Measurements from ENCODE around the gene PTDSS2.
"Not testable (repeated sequence)": the region's sequence is repeated elsewhere in the genome, so short reads cannot be mapped to it uniquely, and the experiment has no call there.

PTDSS2 gene

GRCh38 chr11:503179-503981 lies 53.3 kb downstream of the PTDSS2 start:
- DNase-seq (ENCODE audit: low read depth in 1 of 2, low spot score in 1 of 2), result no peak

- no peak for DNase-seq (ENCODE audit: low read depth in 1 of 2, low spot score in 1 of 2)
Observed at GRCh38 chr11:504053-504993, 54.2 kb downstream of the PTDSS2 start.

- no peak for DNase-seq (ENCODE audit: low read depth in 1 of 2, low spot score in 1 of 2)
Observed at GRCh38 chr11:504994-505344, 54.9 kb downstream of the PTDSS2 start.

- peak; percentile 93 to 95 for DNase-seq (ENCODE audit: low read depth in 1 of 2, low spot score in 1 of 2)
Observed at GRCh38 chr11:506238-506994, 56.3 kb downstream of the PTDSS2 start.

- peak; percentile 99 to 100 for DNase-seq (ENCODE audit: low read depth in 1 of 2, low spot score in 1 of 2)
Observed at GRCh38 chr11:506995-507726, 57.1 kb downstream of the PTDSS2 start, which contains the start of gene RNH1. TSS of gene RNH1 (minus strand) at chr11:507242. CDS start at chr11:502162, 5,080 bp downstream.

- DNase-seq (ENCODE audit: low read depth in 1 of 2, low spot score in 1 of 2), result no peak
Observed at GRCh38 chr11:507727-508515, 57.8 kb downstream of the PTDSS2 start.

- DNase-seq (ENCODE audit: low read depth in 1 of 2, low spot score in 1 of 2), result no peak
Observed at GRCh38 chr11:508956-509355, 58.9 kb downstream of the PTDSS2 start.

GRCh38 chr11:512761-513595 lies 62.9 kb downstream of the PTDSS2 start:
- no peak for DNase-seq (ENCODE audit: low read depth in 1 of 2, low spot score in 1 of 2)

- no peak for DNase-seq (ENCODE audit: low read depth in 1 of 2, low spot score in 1 of 2)
Observed at GRCh38 chr11:514606-515005, 64.5 kb downstream of the PTDSS2 start.

- no peak for DNase-seq (ENCODE audit: low read depth in 1 of 2, low spot score in 1 of 2)
Observed at GRCh38 chr11:515131-515530, 65.1 kb downstream of the PTDSS2 start.

GRCh38 chr11:516400-516799 lies 66.3 kb downstream of the PTDSS2 start:
- DNase-seq (ENCODE audit: low read depth in 1 of 2, low spot score in 1 of 2), result no peak

- not testable (repeated sequence) for DNase-seq (ENCODE audit: low read depth in 1 of 2, low spot score in 1 of 2)
Observed at GRCh38 chr11:516918-517685, 67.0 kb downstream of the PTDSS2 start.

- peak; percentile 85 for DNase-seq (ENCODE audit: low read depth in 1 of 2, low spot score in 1 of 2)
Observed at GRCh38 chr11:518463-519202, 68.6 kb downstream of the PTDSS2 start.

GRCh38 chr11:520428-521176 lies 70.5 kb downstream of the PTDSS2 start:
- DNase-seq (ENCODE audit: low read depth in 1 of 2, low spot score in 1 of 2), result no peak

- no peak for DNase-seq (ENCODE audit: low read depth in 1 of 2, low spot score in 1 of 2)
Observed at GRCh38 chr11:521177-521688, 71.2 kb downstream of the PTDSS2 start.

- no peak for DNase-seq (ENCODE audit: low read depth in 1 of 2, low spot score in 1 of 2)
Observed at GRCh38 chr11:526192-526591, 76.1 kb downstream of the PTDSS2 start.
